Measurements from ENCODE around the gene MRGPRG.

- TF ChIP-seq CTCF (IDR thresholded peaks at IDR 0.05) (no peak), POLR2A (IDR thresholded peaks at IDR 0.05) (no peak)
These were observed 33.8 kb downstream of the MRGPRG start for GRCh38 chr11:3184732-3185347.

All from heart left ventricle (tissue), 13 donors.